IMR-90 (cell line): ENCODE results near the gene FAF1. TPM values are rescaled to one million over a fixed set of nuclear protein-coding genes. Genes with fewer than 3 reads are reported as not detected.

Experiments
- ATAC-seq: fragments of 200-7000 bp; cut with Tn5 transposase; 2 replicates; pipeline ENCODE4 v1.9.1; 2020; ENCODE audit warnings: low read depth, mild to moderate bottlenecking, moderate library complexity
- BruUV-seq: library from RNA; stranded (reverse); fragments of 400-500 nt; replicated peaks from 2 replicates; lab custom pipeline; 2021; lab: Mats Ljungman, UMichigan
- CTCF ChIA-PET: fragments of 300-600 bp; formaldehyde crosslinking; extraction: SDS; loops from one replicate; lab custom pipeline; 2021; ENCODE audit warnings: antibody characterized with exemption; lab: Yijun Ruan, JAX
- POLR2A ChIA-PET: fragments of 300-600 bp; sonication (Branson Sonifier 250); formaldehyde crosslinking; loops from one replicate; lab custom pipeline; 2022; ENCODE audit warnings: antibody characterized with exemption; ENCODE audit not compliant: unreplicated experiment; lab: Charles Lee
- DNase-seq: peaks from one replicate; pipeline ENCODE4 v3.0.0; 2013
- H2AFZ ChIP-seq: replicated peaks from 2 replicates; pipeline ENCODE3; 2013; ENCODE audit warnings: low read length, mild to moderate bottlenecking; ENCODE audit not compliant: poor library complexity
- H2AK5ac ChIP-seq: 2 replicates; pipeline ENCODE4 v1.6.1; 2013; ENCODE audit warnings: low read depth, low read length, inconsistent platforms
- H2AK9ac ChIP-seq: replicated peaks from 2 replicates; pipeline ENCODE3; 2013; ENCODE audit warnings: mild to moderate bottlenecking, low read depth, low read length, moderate library complexity; ENCODE audit not compliant: poor library complexity
- H2BK120ac ChIP-seq: 2 replicates; pipeline ENCODE4 v1.6.1; 2013; ENCODE audit warnings: low read depth, low read length, inconsistent platforms
- H2BK15ac ChIP-seq: 3 replicates; pipeline ENCODE4 v1.6.1; 2013; ENCODE audit warnings: low read depth, low read length, inconsistent platforms
- H2BK20ac ChIP-seq: 2 replicates; pipeline ENCODE4 v1.6.1; 2013; ENCODE audit warnings: low read depth, mild to moderate bottlenecking, inconsistent platforms, low read length, moderate library complexity
- H2BK5ac ChIP-seq: 2 replicates; pipeline ENCODE4 v1.6.1; 2013; ENCODE audit warnings: mild to moderate bottlenecking, low read depth, low read length, inconsistent platforms; ENCODE audit not compliant: poor library complexity, severe bottlenecking
- H3K14ac ChIP-seq: replicated peaks from 2 replicates; pipeline ENCODE4 v1.6.1; 2013; ENCODE audit warnings: low read depth, low read length, inconsistent platforms
- H3K18ac ChIP-seq: 2 replicates; pipeline ENCODE4 v1.6.1; 2013; ENCODE audit warnings: low read depth, low read length, control low read depth
- H3K23ac ChIP-seq: 2 replicates; pipeline ENCODE4 v1.6.1; 2013; ENCODE audit warnings: low read depth, low read length, inconsistent platforms
- H3K27ac ChIP-seq: 2 replicates; pipeline ENCODE4 v1.5.1; 2013; ENCODE audit warnings: mild to moderate bottlenecking, control low read depth, low read length; ENCODE audit not compliant: insufficient read depth
- H3K27me3 ChIP-seq: 2 replicates; pipeline ENCODE4 v1.6.1; 2013; ENCODE audit warnings: low read length; ENCODE audit not compliant: control insufficient read depth, insufficient read depth
- H3K36me3 ChIP-seq: 2 replicates; pipeline ENCODE4 v1.6.1; 2013; ENCODE audit warnings: low read length, mixed read lengths; ENCODE audit not compliant: control insufficient read depth, insufficient read depth
- H3K4ac ChIP-seq: 2 replicates; pipeline ENCODE4 v1.6.1; 2013; ENCODE audit warnings: low read depth, low read length, inconsistent platforms
- H3K4me1 ChIP-seq: 2 replicates; pipeline ENCODE4 v1.6.1; 2013; ENCODE audit warnings: low read length, mixed read lengths; ENCODE audit not compliant: control insufficient read depth, insufficient read depth
- H3K4me2 ChIP-seq: 2 replicates; pipeline ENCODE4 v1.6.1; 2013; ENCODE audit warnings: low read depth, mild to moderate bottlenecking, control low read depth, low read length, moderate library complexity
- H3K4me3 ChIP-seq: 2 replicates; pipeline ENCODE4 v1.5.1; 2013; ENCODE audit warnings: low read depth, mild to moderate bottlenecking, control low read depth, low read length, moderate library complexity; ENCODE audit not compliant: insufficient read depth
- H3K56ac ChIP-seq: 2 replicates; pipeline ENCODE4 v1.6.1; 2013; ENCODE audit warnings: low read length, inconsistent platforms; ENCODE audit not compliant: insufficient read depth; ENCODE audit errors: extremely low read depth
- H3K79me1 ChIP-seq, 2 experiments: 2 replicates each; pipeline ENCODE4 v1.6.1; 2013; ENCODE audit warnings: low read length in 2 of 2, inconsistent platforms in 1 of 2, low read depth in 1 of 2
- H3K9ac ChIP-seq: 2 replicates; pipeline ENCODE4 v1.6.1; 2013; ENCODE audit warnings: low read depth, low read length, control low read depth
- H3K9me1 ChIP-seq: 2 replicates; pipeline ENCODE4 v1.6.1; 2013; ENCODE audit warnings: low read length, inconsistent platforms; ENCODE audit not compliant: insufficient read depth
- H3K9me3 ChIP-seq: 2 replicates; pipeline ENCODE4 v1.6.1; 2013; ENCODE audit warnings: low read length; ENCODE audit not compliant: control insufficient read depth, insufficient read depth
- H4K20me1 ChIP-seq: 2 replicates; pipeline ENCODE4 v1.6.1; 2013; ENCODE audit warnings: low read length, inconsistent platforms; ENCODE audit not compliant: insufficient read depth
- H4K5ac ChIP-seq: 2 replicates; pipeline ENCODE4 v1.6.1; 2013; ENCODE audit warnings: mild to moderate bottlenecking, low read depth, low read length, control low read depth
- H4K8ac ChIP-seq, 2 experiments: 2 replicates each; pipeline ENCODE4 v1.6.1; 2013; ENCODE audit warnings: low read depth in 2 of 2, low read length in 2 of 2, control low read depth in 1 of 2, inconsistent platforms in 1 of 2
- H4K91ac ChIP-seq: 2 replicates; pipeline ENCODE4 v1.6.1; 2013; ENCODE audit warnings: low read depth, low read length, inconsistent platforms; ENCODE audit not compliant: insufficient read depth
- BHLHE40 ChIP-seq: fragments of 150-350 bp; IDR thresholded peaks from 2 replicates; pipeline ENCODE4 v1.6.1; 2016; ENCODE audit warnings: mild to moderate bottlenecking, low read depth, low read length
- CEBPB ChIP-seq: IDR thresholded peaks from 2 replicates; pipeline ENCODE4 v1.6.1; 2012; ENCODE audit warnings: low read depth, low read length, improper control_type of control experiment
- CHD1 ChIP-seq: IDR thresholded peaks from 2 replicates; pipeline ENCODE4 v1.6.1; 2012; ENCODE audit warnings: low read depth, low read length, improper control_type of control experiment
- MAZ ChIP-seq: IDR thresholded peaks from 2 replicates; pipeline ENCODE4 v1.6.1; 2012; ENCODE audit warnings: low read depth, mild to moderate bottlenecking, low read length, improper control_type of control experiment, moderate library complexity, borderline replicate concordance
- POLR2A ChIP-seq: IDR thresholded peaks from 2 replicates; pipeline ENCODE4 v1.6.1; 2012; ENCODE audit warnings: mild to moderate bottlenecking, low read depth, low read length
- RAD21 ChIP-seq: IDR thresholded peaks from 2 replicates; pipeline ENCODE4 v1.6.1; 2012; ENCODE audit warnings: low read length, improper control_type of control experiment
- SMC3 ChIP-seq: fragments of 150-350 bp; IDR thresholded peaks from 2 replicates; pipeline ENCODE4 v1.6.1; 2016; ENCODE audit warnings: low read depth, mild to moderate bottlenecking, antibody characterized with exemption, low read length, moderate library complexity
- WGBS, 2 experiments: methylation state at CpG; one replicate each; pipeline versions ENCODE4 v1.1.5 to v1.1.7; 2013; ENCODE audit warnings: missing lambda C conversion rate in 2 of 2; ENCODE audit not compliant: insufficient read length in 1 of 2; ENCODE audit errors: extremely low coverage in 2 of 2; 5-methylcytosine and 5-hydroxymethylcytosine counted together
- dilution Hi-C: fragments of 300-500 bp; cut with HindIII; formaldehyde crosslinking; loops from one replicate; pipeline ENCODE4 v1.14.3; 2018; ENCODE audit warnings: low sequenced_read_pairs; ENCODE audit not compliant: unreplicated experiment
- in situ Hi-C: fragments of 300-500 bp; cut with MboI; formaldehyde crosslinking; loops from 3 replicates; pipeline ENCODE4 v1.14.3; 2019; ENCODE audit warnings: low sequenced_read_pairs, inconsistent platforms, mixed read lengths
- intact Hi-C: fragments of 100-400 bp; cut with micrococcal nuclease; formaldehyde crosslinking; loops from 2 replicates; pipeline ENCODE4 v1.10.0; 2022
- polyA plus RNA-seq, 3 experiments: library from polyadenylated mRNA; depleted of rRNA; stranded (reverse); fragments of >200 nt; gene quantifications; 2 replicates each; pipeline ENCODE4 v1.2.3, GENCODE V29; 2012; ENCODE audit warnings: low replicate concordance in 1 of 3
- total RNA-seq: library from RNA; depleted of rRNA; stranded (reverse); fragments of >200 nt; gene quantifications from 2 replicates; pipeline ENCODE4 v1.2.3, GENCODE V29; 2012
- TF ChIP-seq, protein P1 (sequence below): fragments of 150-350 bp; IDR thresholded peaks from 2 replicates; pipeline ENCODE4 v1.6.1; 2016; ENCODE audit warnings: low read depth, mild to moderate bottlenecking, low read length, moderate library complexity, borderline replicate concordance
- TF ChIP-seq, protein P2 (sequence below): fragments of 150-350 bp; IDR thresholded peaks from 2 replicates; pipeline ENCODE4 v1.6.1; 2017; ENCODE audit warnings: mild to moderate bottlenecking, antibody characterized with exemption, low read length, low read depth

Gene FAF1
- total and polyA plus RNA-seq, 2 of the 4 experiments (the other 2 are of a cell fraction) = 18.8 to 72.9 TPM

DNA sequence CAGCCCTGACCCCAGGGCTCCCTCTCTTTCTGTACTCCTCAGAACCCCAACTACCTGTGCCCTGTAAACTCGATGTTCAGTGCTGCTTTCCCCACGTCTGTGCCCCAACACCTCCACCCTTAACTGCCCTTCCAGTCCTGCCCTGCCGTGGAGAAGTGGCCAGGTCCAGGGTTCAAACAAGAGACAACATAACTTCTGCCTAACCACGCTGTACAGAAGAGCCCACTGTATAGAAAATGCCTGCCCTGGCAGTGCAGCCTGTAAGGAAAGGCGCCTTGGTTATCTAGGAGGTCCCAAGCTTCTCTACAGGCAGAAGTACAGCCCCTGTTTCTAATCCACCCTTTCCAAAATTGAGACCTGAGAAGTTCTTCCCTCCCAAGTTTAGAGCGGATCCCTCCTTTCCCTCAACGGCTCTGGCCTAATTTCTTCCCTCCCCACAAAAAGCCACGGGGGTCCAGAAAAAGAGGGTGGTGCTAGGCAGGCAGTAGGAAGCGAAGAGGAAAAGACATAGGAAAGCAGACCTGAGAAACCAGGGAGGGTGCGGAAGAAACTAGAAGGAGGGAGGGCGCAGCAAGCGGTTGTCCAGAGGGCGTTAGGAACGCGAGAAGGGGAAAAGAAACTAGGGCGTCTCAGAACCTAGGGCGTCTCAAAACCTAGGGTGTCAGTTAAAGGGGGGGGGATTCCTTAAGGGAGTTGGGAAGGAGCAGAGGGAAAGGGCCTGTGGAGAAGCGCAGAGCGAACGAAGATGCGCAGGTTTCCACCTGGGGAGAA lies 540.0 kb downstream of the FAF1 start:
- Histone ChIP-seq H3K18ac (no peak overlapping the region), H3K79me1 (no peaks in the 10 kb centered on the region), H3K9me3 (peaks cover 5% of the 10 kb centered on the region; the same call in 1 of the 2 replicates), H3K9me1 (no peaks in the 10 kb centered on the region), H4K8ac (no peak overlapping the region), H3K36me3 (no peaks in the 10 kb centered on the region), H3K27me3 (peaks cover 98% of the 10 kb centered on the region), H3K4ac (no peak overlapping the region), H3K9ac (no peak overlapping the region), H3K23ac (no peak overlapping the region), H4K91ac (no peak overlapping the region), H2BK5ac (no peak overlapping the region), H2AK9ac (no peak overlapping the region), H4K20me1 (0 out of 2 replicates have a peak, but pooled peaks cover under 1% of the 10 kb centered on the region), H3K14ac (no peak overlapping the region), H2AK5ac (no peak overlapping the region), H3K4me1 (peaks cover 2% of the 10 kb centered on the region; the same call in 1 of the 2 replicates), H3K56ac (no peak overlapping the region), H2AFZ (no peak overlapping the region), H2BK20ac (no peak overlapping the region), H2BK120ac (no peak overlapping the region), H4K5ac (no peak overlapping the region), H3K4me2 (no peak overlapping the region), H2BK15ac (no peak overlapping the region), H3K27ac (no peak overlapping the region), H3K4me3 (no peak overlapping the region)
- no peak for DNase-seq
- no peak for TF ChIP-seq CHD1
- TF ChIP-seq MAZ = no peak
- TF ChIP-seq BHLHE40 = no peak
- TF ChIP-seq RAD21 = no peak
- no peak for TF ChIP-seq CEBPB
- TF ChIP-seq, protein P1, sequence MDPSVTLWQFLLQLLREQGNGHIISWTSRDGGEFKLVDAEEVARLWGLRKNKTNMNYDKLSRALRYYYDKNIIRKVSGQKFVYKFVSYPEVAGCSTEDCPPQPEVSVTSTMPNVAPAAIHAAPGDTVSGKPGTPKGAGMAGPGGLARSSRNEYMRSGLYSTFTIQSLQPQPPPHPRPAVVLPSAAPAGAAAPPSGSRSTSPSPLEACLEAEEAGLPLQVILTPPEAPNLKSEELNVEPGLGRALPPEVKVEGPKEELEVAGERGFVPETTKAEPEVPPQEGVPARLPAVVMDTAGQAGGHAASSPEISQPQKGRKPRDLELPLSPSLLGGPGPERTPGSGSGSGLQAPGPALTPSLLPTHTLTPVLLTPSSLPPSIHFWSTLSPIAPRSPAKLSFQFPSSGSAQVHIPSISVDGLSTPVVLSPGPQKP = no peak
- TF ChIP-seq, protein P2, sequence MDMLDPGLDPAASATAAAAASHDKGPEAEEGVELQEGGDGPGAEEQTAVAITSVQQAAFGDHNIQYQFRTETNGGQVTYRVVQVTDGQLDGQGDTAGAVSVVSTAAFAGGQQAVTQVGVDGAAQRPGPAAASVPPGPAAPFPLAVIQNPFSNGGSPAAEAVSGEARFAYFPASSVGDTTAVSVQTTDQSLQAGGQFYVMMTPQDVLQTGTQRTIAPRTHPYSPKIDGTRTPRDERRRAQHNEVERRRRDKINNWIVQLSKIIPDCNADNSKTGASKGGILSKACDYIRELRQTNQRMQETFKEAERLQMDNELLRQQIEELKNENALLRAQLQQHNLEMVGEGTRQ = no peak
- TF ChIP-seq SMC3 = no peak
- TF ChIP-seq POLR2A = no peak
- BruUV-seq = no TSS peak
- POLR2A ChIA-PET = no interaction called here
- CTCF ChIA-PET = no interaction called here
- in situ Hi-C loops (no loop called here), intact Hi-C loops (no loop called here), dilution Hi-C loops (no loop called here)
- 7% methylated on average over 6 of the region's 21 CpGs; no CpG with 5 or more reads in 1 of the 2 experiments for WGBS, 2 experiments
- ATAC-seq = no peak
